Peyer's patch (tissue), 4 donors: ENCODE data around the gene CEP85L.

Source experiments
- CTCF ChIP-seq, 6 experiments: fragments of 450-650 bp in 4 of 6; fragments of 200-600 bp in 2 of 6; sonication (generic) in 1 of 6; IDR thresholded peaks; one replicate each; pipeline ENCODE4 v1.5.1; 2017 to 2019; ENCODE audit warnings: antibody characterized with exemption in 6 of 6, mild to moderate bottlenecking in 3 of 6, moderate library complexity in 1 of 6
- POLR2A ChIP-seq, 2 donors: fragments of 450-650 bp; IDR thresholded peaks; one replicate each; pipeline ENCODE4 v1.5.1; 2017; ENCODE audit warnings: antibody characterized with exemption in 2 of 2, mild to moderate bottlenecking in 2 of 2, moderate library complexity in 2 of 2

GRCh38 chr6:118506071-118506638, 145.2 kb downstream of the CEP85L start:
- TF ChIP-seq POLR2A (IDR thresholded peaks at IDR 0.05): no peak
- TF ChIP-seq CTCF (IDR thresholded peaks at IDR 0.05): no peak
